ENCODE data around the gene CALHM4. TPM values are rescaled to one million over a fixed set of nuclear protein-coding genes. Genes with fewer than 3 reads are reported as not detected.

Gene CALHM4, protein sequence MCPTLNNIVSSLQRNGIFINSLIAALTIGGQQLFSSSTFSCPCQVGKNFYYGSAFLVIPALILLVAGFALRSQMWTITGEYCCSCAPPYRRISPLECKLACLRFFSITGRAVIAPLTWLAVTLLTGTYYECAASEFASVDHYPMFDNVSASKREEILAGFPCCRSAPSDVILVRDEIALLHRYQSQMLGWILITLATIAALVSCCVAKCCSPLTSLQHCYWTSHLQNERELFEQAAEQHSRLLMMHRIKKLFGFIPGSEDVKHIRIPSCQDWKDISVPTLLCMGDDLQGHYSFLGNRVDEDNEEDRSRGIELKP
- total RNA-seq, result 1 to 10 TPM in 1 of 8 experiments, under 1 TPM in 3, not detected in 4; 0.16 to 2.3 (median 0.35) TPM

DNA sequence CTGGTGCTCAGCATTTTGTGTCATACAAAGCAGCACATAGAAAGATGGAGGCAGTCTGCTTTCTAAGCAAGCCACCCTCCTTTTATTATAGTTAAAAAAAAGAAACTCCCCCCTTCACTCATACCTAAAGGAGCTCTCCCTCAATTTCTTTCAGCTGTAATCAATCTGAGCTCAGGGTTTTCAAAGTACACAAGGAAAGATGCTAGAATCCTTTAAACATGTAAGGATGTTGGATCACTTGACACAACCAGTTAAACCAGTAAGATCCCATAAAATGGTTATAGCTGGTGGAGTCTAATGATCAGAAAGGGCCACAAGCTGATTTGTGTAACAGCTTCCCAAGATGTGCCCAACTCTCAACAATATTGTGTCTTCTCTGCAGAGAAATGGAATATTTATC, at the start of gene CALHM4:
CALHM4 (plus strand) TSS at position 301 of the 400 bp plus-strand sequence; CDS start at position 344, 43 bp downstream.
- Histone ChIP-seq H3K4me3 (no peak within 1 kb of the TSS), H3K4me1 (replicated peaks in 1 of 2) (peaks cover 0 to 6% of the 10 kb centered on the region in 2 donors), H3K27ac (no peak within 1 kb of the TSS)
- no peak for ATAC-seq (replicated peaks in 6 of 8)
- in situ Hi-C loops (cut with MboI; ENCODE audit: low pct_unique_long_range_greater_than_20kb in 2 of 9, low sequenced_read_pairs in 9 of 9, unreplicated experiment in 9 of 9), result loop anchor here in 4 of 9 experiments (25.0 kb wide), 2 partner anchors 266 to 291 kb away; partner anchors contain the start of genes TSPYL1 (in 3 of the 4) and TSPYL4 (in 1 of the 4)

DNA sequence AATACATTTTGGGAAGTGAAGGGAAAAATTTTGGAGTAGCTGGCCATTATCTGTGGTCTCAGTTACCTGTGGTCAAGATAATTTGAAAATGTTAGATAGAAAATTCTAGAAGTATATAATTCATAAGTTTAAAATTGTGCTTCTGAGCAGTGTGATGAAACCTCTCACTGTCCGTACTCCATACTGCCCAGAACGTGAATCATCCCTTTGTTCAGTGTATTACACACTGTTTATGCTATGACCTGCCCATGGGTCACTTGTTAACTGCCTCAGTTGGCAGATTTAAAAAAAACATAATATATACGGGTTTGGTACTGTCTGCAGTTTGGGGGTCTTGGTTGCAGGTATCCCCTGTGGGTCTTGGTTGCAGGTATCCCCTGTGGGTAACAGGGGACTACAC, 46.2 kb upstream of the CALHM4 start:
- Histone ChIP-seq H3K27ac (no peak overlapping the region), H3K4me3 (no peak overlapping the region), H3K4me1 (replicated peaks in 1 of 2) (peaks cover 0 to 3% of the 10 kb centered on the region in 2 donors)
- 20 to 90% (median 67%) methylated on average over 1 to 3 of the region's 3 CpGs; no CpG with 5 or more reads in 2 of the 10 experiments for WGBS, 10 experiments
- in situ Hi-C loops (cut with MboI; ENCODE audit: low pct_unique_long_range_greater_than_20kb in 2 of 9, low sequenced_read_pairs in 9 of 9, unreplicated experiment in 9 of 9), result no loop called here
- no peak for ATAC-seq (replicated peaks in 6 of 8)

DNA sequence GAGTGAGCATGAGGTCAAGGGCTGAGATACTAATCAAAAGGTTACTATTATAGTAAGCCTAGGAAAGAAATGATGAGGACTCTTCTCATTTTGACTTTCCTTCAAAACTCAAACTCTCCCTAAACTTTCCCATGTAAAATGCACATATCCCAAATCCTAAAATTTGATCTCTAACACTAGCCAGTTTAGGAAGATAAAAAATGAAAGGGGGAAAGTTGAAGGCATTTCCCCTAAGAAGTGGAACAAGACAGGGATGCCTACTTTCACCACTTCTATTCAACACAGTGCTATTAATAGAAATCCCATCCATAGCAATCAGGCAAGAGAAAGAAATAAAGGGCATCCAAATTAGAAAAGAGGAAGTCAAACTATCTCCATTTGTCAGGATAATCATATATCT, 45.0 kb upstream of the CALHM4 start:
- in situ Hi-C loops (cut with MboI; ENCODE audit: low pct_unique_long_range_greater_than_20kb in 2 of 9, low sequenced_read_pairs in 9 of 9, unreplicated experiment in 9 of 9), result no loop called here
- Histone ChIP-seq H3K4me3 (no peak overlapping the region), H3K27ac (no peak overlapping the region), H3K4me1 (replicated peaks in 1 of 2) (peaks cover 0 to 3% of the 10 kb centered on the region in 2 donors)
- no peak for ATAC-seq (replicated peaks in 6 of 8)

DNA sequence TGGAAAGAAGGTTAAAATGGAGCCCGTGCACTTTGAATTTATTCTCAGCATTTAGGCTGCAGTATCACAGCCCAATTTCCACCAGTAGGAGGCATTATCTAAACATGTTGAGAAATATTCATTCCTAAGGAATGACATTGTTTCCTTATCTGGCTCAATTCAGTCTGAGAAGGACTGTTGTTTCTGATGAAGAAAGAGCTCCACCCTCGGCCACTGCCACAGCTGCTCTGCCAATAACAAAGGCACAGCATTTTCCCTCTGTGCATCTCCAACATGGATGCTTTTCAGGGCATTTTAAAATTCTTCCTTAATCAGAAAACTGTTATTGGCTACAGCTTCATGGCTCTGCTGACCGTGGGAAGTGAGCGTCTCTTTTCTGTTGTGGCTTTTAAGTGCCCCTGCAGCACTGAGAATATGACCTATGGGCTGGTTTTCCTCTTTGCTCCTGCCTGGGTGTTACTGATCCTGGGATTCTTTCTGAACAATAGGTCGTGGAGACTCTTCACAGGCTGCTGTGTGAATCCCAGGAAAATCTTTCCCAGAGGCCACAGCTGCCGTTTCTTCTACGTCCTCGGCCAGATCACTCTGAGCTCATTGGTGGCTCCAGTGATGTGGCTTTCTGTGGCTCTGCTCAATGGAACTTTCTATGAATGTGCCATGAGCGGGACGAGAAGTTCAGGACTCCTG, 42.0 kb upstream of the CALHM4 start, which contains the start of gene CALHM5:
CALHM5 (plus strand) TSS at position 216 of the 687 bp plus-strand sequence; CDS start at position 274, 58 bp downstream.
- peaks cover 0 to 3% of the 10 kb centered on the region in 2 donors for H3K4me1 ChIP-seq (replicated peaks in 1 of 2)

DNA sequence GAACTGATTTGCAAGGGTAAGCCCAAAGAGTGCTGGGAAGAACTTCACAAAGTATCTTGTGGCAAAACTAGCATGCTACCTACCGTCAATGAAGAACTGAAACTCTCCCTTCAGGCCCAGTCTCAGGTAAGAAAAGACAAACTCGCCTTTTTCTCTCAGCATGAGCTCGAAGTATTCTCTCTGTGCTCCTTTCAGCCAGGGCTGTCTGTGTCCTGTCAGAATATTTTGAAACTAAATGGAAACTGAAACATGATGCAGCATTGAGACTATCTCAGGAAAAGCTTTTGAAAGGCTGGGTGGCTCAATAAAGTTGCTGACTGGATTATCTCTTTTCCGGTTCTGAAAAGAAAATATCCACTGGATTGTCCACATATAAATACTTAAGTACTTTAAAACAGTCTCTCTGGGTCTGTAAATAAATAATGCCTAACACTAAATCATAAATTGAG, 41.4 kb upstream of the CALHM4 start:
- peaks cover 0 to 3% of the 10 kb centered on the region in 2 donors for H3K4me1 ChIP-seq (replicated peaks in 1 of 2)
- 9 to 100% (median 90%) methylated on average over 1 to 4 of the region's 4 CpGs for WGBS, 10 experiments
- H3K4me3 ChIP-seq, result no peak overlapping the region
- in situ Hi-C loops (cut with MboI; ENCODE audit: low pct_unique_long_range_greater_than_20kb in 2 of 9, low sequenced_read_pairs in 9 of 9, unreplicated experiment in 9 of 9), result no loop called here
- peak in 3 of 8 experiments; percentile 15 to 29 (median 17) for ATAC-seq (replicated peaks in 6 of 8)
- H3K27ac ChIP-seq, result no peak overlapping the region

More for the DNA sequence above, 42.0 kb upstream of the CALHM4 start, which contains the start of gene CALHM5:
- in situ Hi-C loops (cut with MboI; ENCODE audit: low pct_unique_long_range_greater_than_20kb in 2 of 9, low sequenced_read_pairs in 9 of 9, unreplicated experiment in 9 of 9), result no loop called here
- Histone ChIP-seq H3K4me3 (no peak within 1 kb of the TSS), H3K27ac (no peak within 1 kb of the TSS)
- peak in 6 of 8 experiments; percentile 16 to 94 (median 70) for ATAC-seq (replicated peaks in 6 of 8)
- WGBS, 10 experiments, result 0 to 80% (median 51%) methylated on average over 3 to 10 of the region's 10 CpGs; no CpG with 5 or more reads in 2 of the 10 experiments

DNA sequence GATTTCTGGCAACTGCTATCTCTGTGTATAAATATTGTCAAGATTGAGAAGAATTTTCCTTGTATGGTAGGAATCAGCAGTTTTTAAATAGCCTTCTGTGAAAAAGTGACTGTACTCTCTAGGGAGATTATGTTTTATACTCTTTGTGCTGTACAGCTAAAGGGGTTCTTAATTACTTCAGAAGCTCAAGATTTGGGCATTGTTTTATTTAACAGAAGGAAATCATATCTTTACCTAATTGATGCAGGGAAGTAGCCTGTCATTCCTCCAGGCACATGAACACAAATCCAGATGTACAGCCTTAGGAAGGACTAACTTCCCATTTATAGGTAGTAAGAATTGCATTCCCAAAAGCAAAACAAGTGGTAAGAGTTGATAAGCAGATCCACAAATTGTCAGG, 40.8 kb upstream of the CALHM4 start:
- no peak for ATAC-seq (replicated peaks in 6 of 8)
- H3K27ac ChIP-seq, result no peak overlapping the region
- in situ Hi-C loops (cut with MboI; ENCODE audit: low pct_unique_long_range_greater_than_20kb in 2 of 9, low sequenced_read_pairs in 9 of 9, unreplicated experiment in 9 of 9), result no loop called here
- no peak overlapping the region for H3K4me3 ChIP-seq
- H3K4me1 ChIP-seq (replicated peaks in 1 of 2), result peaks cover 5 to 6% of the 10 kb centered on the region in 2 donors

DNA sequence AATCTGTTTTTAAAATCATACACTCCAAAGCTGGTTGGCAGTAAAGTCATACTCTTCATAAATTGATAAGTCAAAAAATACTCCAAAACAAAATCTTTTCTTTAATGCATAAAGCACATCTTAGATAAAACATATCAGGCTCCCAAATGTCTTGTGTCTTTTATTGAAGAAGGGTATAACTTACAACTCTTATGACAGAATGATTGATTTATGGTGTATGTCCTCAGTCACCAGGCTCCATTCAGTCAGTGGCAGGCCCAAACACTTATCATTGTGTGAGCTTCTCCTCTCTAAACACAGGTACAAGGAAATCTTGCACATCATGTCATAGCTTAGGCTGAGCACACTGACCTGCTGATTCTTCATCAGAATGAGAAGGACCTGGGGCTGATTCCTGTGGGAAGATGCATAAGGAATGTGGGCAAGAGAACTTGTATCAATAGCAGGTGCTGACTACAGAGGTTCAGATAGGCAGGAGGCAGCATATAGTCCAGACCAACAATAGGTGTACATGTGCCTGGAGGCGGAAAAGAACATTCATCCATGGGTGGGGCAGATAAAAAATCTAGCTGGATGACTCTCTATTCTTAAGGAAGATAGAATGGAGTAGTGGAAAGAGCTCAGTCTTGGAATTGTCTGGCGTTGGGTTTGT, 40.2 kb upstream of the CALHM4 start:
- Histone ChIP-seq H3K27ac (no peak overlapping the region), H3K4me3 (no peak overlapping the region), H3K4me1 (replicated peaks in 1 of 2) (peaks cover 9 to 12% of the 10 kb centered on the region in 2 donors)
- in situ Hi-C loops (cut with MboI; ENCODE audit: low pct_unique_long_range_greater_than_20kb in 2 of 9, low sequenced_read_pairs in 9 of 9, unreplicated experiment in 9 of 9), result no loop called here
- no peak for ATAC-seq (replicated peaks in 6 of 8)
- WGBS, 10 experiments, result 96 to 100% (median 100%) methylated on average over 1 to 2 of the region's 2 CpGs; no CpG with 5 or more reads in 6 of the 10 experiments

DNA sequence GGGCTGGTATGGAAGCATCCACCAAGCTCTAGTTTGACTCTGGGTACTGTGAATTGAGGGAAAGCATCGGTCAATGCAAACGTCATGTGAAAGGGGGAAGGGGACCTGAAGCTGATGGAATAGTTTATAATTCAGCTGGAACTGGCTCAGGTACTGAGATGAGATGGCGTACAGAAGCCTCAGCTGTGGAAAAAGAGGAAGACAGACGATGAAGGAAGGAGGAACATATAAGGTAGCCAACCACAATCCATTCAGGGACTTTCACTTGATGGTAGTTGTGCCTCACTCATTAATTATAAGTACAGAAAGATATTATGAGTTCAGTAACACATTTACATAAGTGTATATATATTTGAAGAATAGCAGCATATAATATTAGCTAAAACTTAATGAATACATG, 39.4 kb upstream of the CALHM4 start:
- in situ Hi-C loops (cut with MboI; ENCODE audit: low pct_unique_long_range_greater_than_20kb in 2 of 9, low sequenced_read_pairs in 9 of 9, unreplicated experiment in 9 of 9), result no loop called here
- H3K4me1 ChIP-seq (replicated peaks in 1 of 2), result peaks cover 9 to 20% of the 10 kb centered on the region in 2 donors
- ATAC-seq (replicated peaks in 6 of 8), result no peak
- no peak overlapping the region for H3K4me3 ChIP-seq
- WGBS, 10 experiments, result 82 to 100% (median 91%) methylated on average over 1 to 4 of the region's 4 CpGs
- H3K27ac ChIP-seq, result no peak overlapping the region

DNA sequence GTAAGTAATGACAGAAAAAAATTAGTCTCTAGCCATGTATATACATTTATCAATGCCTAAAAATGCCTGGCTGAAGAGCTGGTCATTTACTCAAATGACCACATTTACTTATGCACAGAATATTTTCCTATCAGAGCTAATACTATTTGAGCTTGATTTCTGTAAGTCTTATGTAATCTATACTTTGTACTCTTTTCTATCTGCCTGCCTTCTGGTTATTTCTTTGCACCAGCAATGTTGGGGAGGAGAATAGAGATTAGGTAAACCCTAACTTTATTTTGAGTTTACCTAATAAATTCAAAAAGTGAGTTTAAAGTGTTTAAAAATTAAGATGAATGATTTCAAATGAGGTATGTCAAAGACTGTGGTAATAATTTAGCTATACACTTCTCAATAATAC, 38.4 kb upstream of the CALHM4 start:
- Histone ChIP-seq H3K4me3 (no peak overlapping the region), H3K27ac (no peak overlapping the region), H3K4me1 (replicated peaks in 1 of 2) (peaks cover 9 to 20% of the 10 kb centered on the region in 2 donors)
- in situ Hi-C loops (cut with MboI; ENCODE audit: low pct_unique_long_range_greater_than_20kb in 2 of 9, low sequenced_read_pairs in 9 of 9, unreplicated experiment in 9 of 9), result no loop called here
- ATAC-seq (replicated peaks in 6 of 8), result no peak

DNA sequence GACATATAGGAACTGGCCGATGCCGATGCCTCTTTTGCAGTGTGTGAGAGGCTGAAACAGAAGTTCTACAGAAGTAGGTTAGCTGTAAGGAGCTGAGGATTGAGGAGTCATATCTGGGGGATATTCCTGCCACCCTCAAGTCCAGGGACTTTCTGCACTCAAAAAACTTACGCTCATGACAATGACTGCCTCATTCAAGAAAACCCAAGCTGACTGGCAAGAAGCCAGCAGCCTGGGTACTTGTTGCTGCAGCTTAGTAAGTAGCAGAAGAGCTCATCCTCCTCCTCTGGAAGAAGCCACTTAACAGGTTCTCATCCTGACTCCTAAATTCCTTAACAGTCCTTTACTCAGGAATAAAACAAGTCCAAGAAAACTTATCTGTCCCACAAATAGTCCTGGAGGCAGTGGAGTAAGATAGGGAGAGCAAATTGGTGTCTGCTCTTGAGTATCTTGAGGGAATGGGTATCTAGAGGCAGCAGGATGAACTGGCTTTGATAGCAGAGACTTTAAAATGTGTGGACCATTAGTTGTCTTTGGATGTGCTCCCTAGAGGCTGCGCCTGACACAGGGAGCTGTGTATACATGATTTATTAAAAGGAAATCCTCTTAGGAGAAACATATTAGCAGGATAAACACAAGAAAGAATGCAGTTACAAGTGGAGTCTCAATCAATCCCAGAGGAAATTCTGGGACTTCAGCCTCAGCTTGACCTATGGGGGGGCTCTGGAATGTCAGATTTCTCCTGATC, 34.8 kb upstream of the CALHM4 start:
- Histone ChIP-seq H3K27ac (no peak overlapping the region), H3K4me3 (no peak overlapping the region), H3K4me1 (replicated peaks in 1 of 2) (peaks cover 9 to 17% of the 10 kb centered on the region in 2 donors)
- in situ Hi-C loops (cut with MboI; ENCODE audit: low pct_unique_long_range_greater_than_20kb in 2 of 9, low sequenced_read_pairs in 9 of 9, unreplicated experiment in 9 of 9), result no loop called here
- WGBS, 10 experiments, result 80 to 100% (median 96%) methylated on average over 1 to 4 of the region's 4 CpGs; no CpG with 5 or more reads in 2 of the 10 experiments
- ATAC-seq (replicated peaks in 6 of 8), result peak in 3 of 8 experiments; percentile 24 to 57 (median 42)

DNA sequence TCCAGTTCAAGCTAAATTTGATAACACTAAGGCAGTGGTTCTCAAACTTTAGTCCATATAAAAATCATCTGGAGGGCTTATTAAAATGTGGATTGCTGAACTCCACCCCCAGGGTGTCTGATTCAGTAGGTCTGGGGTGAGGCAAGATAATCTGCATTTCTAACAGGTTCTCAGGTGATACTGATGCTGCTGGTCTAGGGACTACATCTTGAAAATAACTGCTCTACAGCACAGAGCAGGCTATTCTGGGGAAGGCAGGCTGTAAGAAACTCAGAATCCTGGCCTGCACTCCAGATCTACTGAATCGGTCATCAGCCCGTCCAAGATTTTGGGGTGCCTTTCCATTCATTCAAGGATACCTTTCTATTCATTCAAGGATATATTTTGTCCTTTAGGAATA, 30.7 kb upstream of the CALHM4 start:
- H3K4me1 ChIP-seq (replicated peaks in 1 of 2), result peaks cover 2 to 12% of the 10 kb centered on the region in 2 donors
- no peak overlapping the region for H3K4me3 ChIP-seq
- 60 to 100% (median 94%) methylated on average over 1 to 2 of the region's 2 CpGs; no CpG with 5 or more reads in 3 of the 10 experiments for WGBS, 10 experiments
- H3K27ac ChIP-seq, result no peak overlapping the region
- in situ Hi-C loops (cut with MboI; ENCODE audit: low pct_unique_long_range_greater_than_20kb in 2 of 9, low sequenced_read_pairs in 9 of 9, unreplicated experiment in 9 of 9), result no loop called here
- ATAC-seq (replicated peaks in 6 of 8), result no peak

DNA sequence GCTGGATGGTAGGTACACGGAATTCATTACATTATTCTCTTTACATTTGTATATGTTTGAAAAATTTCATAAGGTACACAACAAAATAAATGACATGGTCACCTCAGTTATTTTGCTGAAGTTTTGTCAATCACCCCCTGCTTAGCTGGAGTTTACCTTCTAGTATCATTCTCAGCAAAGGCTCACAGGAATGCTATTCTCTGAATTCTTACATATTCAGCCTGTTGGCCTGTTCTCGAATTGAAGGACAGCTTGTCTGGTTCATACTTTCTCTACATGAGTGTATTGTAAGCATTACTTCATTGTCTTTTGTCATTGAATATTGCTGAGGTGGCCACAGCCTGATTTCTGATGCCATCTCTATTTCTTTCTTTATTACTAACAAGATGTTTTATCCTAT, 29.3 kb upstream of the CALHM4 start:
- Histone ChIP-seq H3K4me3 (no peak overlapping the region), H3K4me1 (replicated peaks in 1 of 2) (no peaks in the 10 kb centered on the region), H3K27ac (no peak overlapping the region)
- ATAC-seq (replicated peaks in 6 of 8), result no peak
- in situ Hi-C loops (cut with MboI; ENCODE audit: low pct_unique_long_range_greater_than_20kb in 2 of 9, low sequenced_read_pairs in 9 of 9, unreplicated experiment in 9 of 9), result no loop called here
- 44 to 90% (median 73%) methylated on average over 1 to 2 of the region's 2 CpGs for WGBS, 10 experiments

Data from motor neuron (in vitro differentiated cells).